Stimulated activated CD4-positive, alpha-beta T cell treated with anti-CD3 and anti-CD28 coated beads, Interleukin-4, amount 100 ng/mL, for 24 hours (primary cell): ENCODE data around the gene MLKL.
"Not testable (repeated sequence)": the region's sequence is repeated elsewhere in the genome, so short reads cannot be mapped to it uniquely, and the experiment has no call there.

ENCODE experiments used
- DNase-seq: peaks from one replicate; pipeline ENCODE4 v3.0.0-alpha.2; 2020

The MLKL gene

GRCh38 chr16:74731853-74732477, 31.3 kb upstream of the MLKL start:
- DNase-seq = no peak

DNA sequence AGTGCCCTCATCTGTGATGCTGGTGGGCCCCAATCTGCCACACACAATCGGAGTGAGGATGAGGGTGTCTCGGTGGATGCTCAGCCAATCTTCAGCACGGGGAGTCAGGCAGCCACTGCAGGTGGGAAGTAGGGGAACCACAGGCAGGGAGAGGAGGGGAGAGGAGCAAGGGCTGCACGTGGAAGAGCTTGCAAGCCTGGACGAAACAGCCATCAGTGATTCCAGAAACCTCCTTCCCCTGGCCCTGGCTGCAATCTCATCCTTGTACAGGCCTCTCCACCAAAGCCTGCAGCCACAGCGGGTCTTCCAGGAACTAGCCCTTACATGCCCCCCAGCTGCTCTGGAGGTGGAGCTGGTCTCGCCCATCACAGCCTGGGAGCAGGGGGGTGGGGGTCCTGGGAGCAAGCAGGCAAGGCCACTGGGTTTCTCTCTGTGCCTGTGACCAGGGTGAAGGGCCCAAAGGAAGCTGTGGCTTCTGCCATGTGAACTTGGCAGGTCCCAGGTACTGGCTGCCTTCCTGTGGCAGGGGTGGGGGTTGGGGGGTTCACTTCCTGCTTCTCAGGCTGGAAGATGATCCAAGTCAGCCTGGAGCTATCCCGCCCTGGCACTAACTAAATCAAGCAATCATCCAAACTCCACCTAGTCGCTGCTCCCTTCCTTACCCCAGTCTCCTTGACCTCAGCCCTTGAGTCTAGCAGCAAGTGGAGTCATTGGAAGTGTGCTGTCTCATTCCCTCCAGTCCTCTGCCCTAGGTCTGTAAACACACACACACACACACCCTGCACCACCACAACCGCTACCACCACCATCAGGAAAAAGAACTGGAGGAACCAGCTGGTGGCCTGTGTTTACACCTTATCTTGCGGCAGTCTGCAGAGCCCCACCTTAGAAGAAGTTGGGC, 29.4 kb upstream of the MLKL start:
- DNase-seq = no peak

- no peak for DNase-seq
Observed at GRCh38 chr16:74727903-74728302, 27.2 kb upstream of the MLKL start.

DNA sequence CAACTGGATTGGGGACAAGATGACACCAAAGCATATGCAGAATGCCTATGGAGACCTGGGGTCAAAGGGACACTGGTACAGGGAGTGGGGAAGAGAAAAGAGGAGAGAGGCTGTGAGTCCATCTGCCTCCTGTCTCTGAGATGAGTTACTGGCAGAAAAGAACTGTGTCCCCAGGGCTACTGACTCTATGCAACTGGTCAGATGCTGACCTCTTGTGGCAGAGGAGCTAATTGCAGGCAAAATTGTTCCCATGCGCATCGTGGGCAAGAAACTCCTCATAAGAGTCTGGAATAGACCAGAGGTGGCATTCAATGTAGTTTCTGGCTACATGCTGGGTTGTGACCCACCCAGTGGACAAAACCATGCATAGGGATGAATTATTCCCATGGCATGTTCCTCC, 26.1 kb upstream of the MLKL start:
- peak; percentile 23 for DNase-seq

GRCh38 chr16:74725651-74726455, 25.2 kb upstream of the MLKL start:
- no peak for DNase-seq

DNA sequence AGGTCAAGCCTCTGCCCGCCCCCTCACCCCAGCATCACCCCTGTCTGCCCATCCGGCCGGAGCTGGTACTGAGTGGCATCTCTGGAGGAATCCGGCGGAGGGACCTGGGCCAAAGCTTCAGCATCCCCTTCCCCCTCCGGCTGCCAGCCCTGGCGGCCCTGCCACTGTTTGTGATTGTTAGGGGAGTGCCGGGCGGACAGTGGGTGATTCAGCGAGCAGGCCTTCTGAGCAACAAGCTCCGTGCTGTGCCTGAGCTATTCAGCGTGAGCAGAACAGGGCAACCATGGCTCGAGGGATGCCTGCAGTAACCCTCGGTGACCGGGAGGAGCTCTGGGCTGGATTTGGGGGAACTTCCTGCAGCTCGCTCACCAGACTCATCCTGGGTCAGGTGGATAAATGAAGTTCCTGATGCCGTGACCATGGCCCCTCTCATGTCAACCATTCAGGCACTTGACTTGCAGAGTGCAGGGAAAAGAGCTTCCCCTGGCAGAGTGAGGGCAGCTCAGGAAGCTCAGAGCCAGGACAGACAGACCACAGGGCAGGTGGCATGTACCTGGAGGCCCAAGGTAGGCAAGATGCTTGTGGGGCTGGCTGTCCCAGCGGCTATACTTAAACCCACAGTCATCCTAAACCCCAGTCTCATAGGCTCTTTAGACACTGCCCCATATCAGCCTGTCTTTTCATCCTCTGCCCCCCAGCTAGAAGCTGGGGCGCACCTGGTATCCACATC, 24.3 kb upstream of the MLKL start:
- no peak for DNase-seq

DNA sequence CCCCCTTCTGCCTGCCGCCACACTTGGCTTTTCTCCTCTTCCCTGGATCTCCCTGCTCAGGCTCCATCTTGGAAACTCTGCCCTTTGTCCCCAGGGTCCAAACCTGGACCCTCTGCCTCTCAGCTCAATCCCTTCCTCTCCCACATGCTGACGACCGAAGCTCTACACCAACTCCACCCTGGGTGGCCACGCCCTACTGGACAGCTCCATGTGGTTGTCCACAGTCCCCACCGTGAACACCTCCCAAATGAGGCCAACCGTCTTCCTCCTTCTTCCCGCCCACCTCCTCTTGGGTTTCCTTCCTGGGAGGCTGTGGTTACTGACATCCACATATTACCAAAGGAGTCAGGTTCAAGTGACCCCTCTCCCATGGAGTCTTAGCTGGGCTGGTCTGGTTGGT, 22.6 kb upstream of the MLKL start:
- no peak for DNase-seq

GRCh38 chr16:74722156-74722555, 21.5 kb upstream of the MLKL start:
- not testable (repeated sequence) for DNase-seq

DNA sequence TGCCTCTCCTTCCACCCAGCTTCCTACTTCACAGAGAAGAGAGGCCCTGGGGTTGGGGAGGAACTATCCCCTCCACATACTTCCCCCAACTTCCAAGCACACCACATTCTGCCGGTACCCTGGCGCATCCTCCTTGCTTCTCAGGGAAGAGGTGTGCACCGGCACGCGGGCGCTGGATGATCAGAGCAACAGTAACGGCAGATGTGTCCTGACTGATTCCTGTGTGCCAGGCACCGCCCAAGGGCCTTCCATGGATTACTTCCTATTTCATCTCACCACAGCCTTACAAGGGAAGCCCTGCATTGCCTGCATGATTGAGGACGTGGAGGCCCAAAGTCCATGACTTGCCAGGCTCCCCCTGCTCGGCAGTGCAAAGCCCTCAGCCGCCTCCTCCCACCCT, 21.1 kb upstream of the MLKL start:
- no peak for DNase-seq

DNA sequence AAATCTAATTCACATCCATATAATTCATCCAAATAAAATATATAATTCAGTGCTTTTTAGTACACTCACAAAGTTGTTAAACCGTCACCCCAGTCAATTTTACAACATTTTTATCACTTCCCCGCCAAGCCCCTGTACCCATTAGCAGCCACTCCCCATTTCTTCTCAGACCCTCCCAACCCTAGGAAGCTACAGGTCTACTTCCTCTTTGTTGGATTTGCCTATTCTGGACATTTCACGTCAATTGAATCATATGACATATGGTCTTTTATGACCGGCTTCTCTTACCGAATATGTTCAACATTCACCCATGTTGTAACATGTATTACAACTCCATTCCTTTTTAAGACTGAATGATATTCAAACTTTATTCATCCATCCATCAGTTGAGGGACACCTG, 19.9 kb upstream of the MLKL start:
- no peak for DNase-seq

DNA sequence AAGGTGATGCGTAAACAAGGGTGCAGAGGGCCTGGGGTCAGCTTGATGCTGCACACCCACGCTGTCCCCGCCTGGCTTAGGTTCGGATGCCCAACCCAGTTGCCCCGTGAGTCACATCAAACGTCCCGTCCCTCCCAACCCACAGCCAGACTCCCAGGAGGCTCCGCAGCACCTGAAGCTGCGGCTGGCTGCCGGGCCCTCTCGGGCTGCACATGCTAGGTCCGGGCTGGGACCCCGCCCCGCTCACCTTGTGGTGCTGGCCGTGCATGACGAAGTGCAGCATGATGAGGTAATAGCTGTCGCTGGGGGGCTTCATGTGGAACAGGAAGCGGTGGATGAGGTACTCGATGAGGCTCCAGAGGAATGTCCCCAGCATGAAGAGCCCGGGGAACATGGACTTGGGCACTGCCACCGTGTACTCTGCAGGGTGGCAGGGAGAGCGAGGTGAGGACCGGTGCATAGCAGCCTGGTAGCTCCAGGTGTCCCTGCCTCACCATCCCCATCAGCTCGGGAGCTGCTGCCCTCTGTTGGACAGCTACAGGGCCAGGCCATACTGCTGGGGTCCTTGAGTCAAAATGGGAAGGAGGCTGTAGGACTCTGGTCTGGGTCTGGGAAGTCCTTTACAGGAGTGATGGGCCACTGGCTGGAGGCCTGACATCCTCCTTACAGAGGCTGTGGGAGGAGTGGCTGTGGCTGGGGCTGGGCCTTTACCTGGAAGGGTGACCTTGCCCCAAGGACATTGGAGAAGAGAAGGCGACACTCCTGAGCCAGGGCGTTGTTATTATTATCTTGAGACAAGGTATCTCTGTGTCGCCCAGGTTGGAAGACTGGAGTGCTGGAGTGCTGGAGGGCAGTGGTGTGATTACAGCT, 18.3 kb upstream of the MLKL start:
- no peak for DNase-seq

DNA sequence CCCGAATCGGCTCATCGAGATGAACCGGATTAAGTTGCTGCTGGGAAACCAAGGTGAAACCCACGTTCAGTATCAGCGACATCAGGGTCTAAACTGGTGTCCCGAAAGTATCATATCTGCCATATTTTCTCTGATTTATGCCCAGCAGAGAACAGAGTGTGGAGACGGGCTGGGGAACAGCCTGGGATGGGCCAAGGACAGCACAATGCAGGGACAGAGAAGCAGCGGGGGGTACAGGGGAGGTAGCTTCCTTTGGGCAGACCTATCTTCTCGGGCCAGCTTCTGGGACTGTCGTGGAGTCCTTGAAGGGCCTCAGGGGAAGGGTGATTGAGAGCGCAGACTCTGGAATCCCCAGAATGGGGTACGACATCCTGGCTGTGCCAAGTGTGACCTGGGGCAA, 17.5 kb upstream of the MLKL start:
- DNase-seq = no peak

- DNase-seq = no peak
Observed at GRCh38 chr16:74717367-74717766, 16.7 kb upstream of the MLKL start.

GRCh38 chr16:74716355-74716754, 15.7 kb upstream of the MLKL start:
- DNase-seq = no peak

DNA sequence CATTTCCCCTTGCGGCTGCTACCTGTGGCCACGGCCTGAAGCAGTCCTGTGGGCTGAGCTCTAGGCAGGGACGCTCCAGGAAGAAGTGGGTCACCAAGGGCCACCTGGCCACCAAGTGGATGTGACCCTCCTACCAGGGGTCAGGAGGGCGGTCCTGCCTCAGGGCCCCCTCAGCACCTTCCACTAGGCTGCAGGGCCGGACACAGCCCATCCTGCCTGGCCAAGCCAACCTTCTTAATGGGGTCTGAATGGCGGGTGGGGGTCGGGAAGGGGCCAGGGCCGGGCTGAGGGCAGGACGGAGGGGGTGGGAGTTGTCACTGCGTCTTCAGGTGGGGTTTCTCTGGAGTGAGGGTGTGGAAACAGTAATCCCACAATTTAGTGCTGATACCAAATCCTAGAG, 13.2 kb upstream of the MLKL start:
- DNase-seq = no peak

DNA sequence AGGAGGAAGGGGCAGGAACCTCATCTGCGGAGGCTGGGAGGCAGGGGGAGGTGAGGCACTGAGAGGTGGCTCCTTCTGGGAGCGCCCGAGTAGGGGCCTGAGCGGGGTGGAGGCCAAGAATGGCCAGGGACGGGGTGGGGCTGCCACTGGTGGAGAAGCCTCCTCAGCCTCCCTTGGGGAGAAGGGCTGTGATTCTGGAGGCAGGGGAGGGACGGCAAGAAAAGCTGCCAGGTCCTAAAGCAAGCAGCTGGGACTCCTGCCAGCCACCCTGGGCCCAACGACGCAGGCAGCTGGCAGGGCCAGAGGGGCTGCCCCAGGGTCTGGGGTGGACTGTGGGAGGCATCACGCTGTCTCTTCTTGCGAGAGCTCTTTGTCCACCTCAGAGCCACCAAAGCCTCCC, 12.7 kb upstream of the MLKL start:
- DNase-seq = no peak

DNA sequence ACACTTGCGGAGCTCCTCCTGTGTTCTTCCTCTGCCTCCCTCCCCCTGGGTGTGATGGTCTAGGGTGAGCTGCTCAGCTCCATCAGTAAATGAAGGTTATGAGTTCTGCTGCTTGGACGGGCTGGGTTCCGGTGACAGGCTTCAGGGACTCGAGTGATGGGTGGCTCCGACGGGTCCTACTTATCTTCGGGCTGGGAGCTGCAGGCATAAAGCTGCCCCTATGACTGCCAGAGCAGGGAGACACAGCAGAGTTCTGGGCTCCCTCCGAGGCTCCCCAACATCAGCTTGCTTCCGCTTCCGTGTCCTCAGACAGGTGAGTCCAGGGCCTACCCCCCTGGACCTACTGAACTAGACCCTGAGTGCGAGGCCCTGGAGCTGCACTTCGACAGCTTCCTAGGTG, 11.3 kb upstream of the MLKL start:
- no peak for DNase-seq

DNA sequence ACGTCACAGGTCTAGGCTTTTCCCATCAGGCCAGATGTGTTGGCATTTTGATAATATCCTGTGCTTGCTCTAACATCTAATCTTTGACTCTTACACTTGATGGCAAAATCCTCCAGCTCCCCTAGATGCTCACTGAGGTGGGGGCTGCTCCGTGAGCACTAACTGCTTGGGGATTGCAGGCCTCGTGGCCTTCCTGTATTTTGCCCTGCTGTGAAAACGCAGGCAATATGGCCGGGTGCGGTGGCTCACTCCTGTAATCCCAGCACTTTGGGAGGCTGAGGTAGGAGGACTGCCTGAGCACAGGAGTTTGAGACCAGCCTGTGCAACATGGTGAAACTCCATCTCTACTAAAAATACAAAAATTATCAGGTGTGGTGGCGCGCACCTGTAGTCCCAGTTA, 9.7 kb upstream of the MLKL start:
- DNase-seq = no peak

DNA sequence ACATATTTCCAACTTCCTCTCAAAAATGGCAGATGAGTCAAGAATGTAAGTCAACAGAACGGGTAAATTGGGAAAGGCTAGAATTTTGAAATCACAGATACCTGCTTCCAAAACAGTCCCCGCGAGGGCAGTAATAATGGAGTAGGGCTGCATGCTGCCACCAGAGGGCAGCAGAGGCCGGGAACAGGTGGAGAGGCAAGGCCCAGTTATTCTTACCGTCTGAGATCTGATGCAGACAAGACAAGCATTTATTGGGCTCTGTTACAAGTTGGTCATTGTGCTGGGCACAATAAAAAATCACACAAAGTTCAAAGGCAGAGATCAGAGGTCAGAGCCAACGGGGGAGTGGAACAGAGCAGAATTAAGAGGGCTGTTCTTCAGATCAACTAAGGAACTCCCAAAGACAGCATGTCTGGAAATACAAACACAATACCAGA, 8.8 kb upstream of the MLKL start:
- DNase-seq = peak; percentile 82

DNA sequence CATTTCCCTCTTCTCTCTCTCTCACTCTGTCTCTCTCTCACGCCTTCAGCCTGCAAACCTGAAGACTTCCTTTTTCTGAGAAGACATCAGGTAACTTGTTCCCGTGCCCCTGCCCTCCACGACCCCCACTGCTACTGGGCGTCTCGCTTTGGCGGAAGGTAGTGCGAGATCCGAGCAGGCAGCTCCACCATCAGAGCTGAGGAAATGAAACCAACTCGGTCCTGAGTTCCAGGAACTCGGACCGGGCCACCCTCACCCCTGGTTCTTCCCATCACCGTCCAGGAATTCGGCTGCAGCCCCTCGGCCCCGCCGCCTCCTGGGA, 585 bp downstream of the MLKL start:
- peak; percentile 18 for DNase-seq

- DNase-seq = no peak
Observed at GRCh38 chr16:74699666-74700065, 996 bp downstream of the MLKL start.

DNA sequence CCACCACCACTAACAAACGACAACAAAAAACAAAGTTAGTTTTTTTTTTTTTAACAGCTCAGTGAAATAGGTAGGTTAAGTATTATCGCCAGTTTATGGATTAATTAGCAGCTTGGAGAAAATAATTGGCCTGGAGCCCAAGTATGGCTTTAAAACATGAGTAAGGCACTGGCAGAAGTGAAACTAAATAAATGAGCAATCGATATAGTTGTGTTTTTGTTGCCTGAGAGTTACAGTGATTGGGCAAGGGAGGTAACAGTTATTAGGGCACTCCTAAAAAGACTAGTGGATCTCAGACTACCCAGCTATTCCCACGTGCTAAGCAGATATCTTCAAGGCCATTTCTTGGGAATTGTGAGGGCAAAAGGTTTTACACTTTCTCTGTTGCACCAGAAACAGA, 2.4 kb downstream of the MLKL start:
- DNase-seq = no peak
